GM21825 (cell line): ENCODE measurements around the gene RALGAPA1.
"Not testable (repeated sequence)": the region's sequence is repeated elsewhere in the genome, so short reads cannot be mapped to it uniquely, and the experiment has no call there.

ENCODE experiments used
- ATAC-seq: cut with Tn5 transposase; IDR thresholded peaks from one replicate; pipeline ENCODE4 v1.9.1; 2021; ENCODE audit warnings: mild to moderate bottlenecking, moderate library complexity; ENCODE audit not compliant: unreplicated experiment

The RALGAPA1 gene

GRCh38 chr14:35766036-35766699 is 42.9 kb downstream of the RALGAPA1 start:
- ATAC-seq: no peak

DNA sequence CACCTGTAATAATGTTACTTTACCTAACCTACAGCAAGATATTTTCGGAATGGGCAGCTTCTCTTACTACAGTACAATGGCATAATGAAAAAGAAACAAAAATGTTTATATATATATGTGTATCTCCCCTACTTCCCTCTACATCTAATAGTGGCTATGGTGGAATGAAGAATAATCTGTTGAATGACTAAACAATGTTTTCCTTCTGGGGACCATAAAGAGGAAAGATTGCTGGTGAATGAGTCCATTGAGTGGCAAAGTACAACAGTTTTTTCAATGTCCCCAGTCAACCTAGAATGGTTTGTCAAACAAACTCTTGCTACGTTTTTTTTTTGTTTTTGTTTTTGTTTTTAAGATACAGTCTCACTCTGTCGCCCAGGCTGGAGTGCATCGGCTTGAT is 47.2 kb downstream of the RALGAPA1 start:
- no peak for ATAC-seq

- ATAC-seq: no peak
These were observed 49.0 kb downstream of the RALGAPA1 start for GRCh38 chr14:35760143-35760542.

- ATAC-seq: no peak
These were observed 50.5 kb downstream of the RALGAPA1 start for GRCh38 chr14:35758523-35759129.

DNA sequence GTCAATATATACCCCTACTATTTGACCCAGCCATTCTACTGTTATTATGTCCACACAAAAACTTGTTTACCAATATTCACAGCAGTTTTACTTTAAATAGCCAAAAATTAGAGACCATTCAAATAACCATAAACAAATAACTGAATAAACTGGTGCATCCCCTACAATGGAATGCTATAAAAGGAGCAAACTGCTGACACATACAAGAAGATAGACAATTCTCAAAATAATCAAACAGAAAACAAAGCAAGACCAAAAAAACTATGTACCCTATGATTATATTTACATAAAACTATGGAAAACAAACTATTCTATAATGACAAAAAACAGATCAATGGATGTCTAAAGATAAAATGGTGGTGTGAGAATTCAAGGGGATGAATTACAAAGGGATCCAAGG is 54.4 kb downstream of the RALGAPA1 start:
- ATAC-seq: no peak

- ATAC-seq: no peak
These were observed 56.7 kb downstream of the RALGAPA1 start for GRCh38 chr14:35752380-35752779.

GRCh38 chr14:35750202-35750904 is 58.7 kb downstream of the RALGAPA1 start:
- no peak for ATAC-seq

GRCh38 chr14:35747379-35747778 is 61.7 kb downstream of the RALGAPA1 start:
- no peak for ATAC-seq

DNA sequence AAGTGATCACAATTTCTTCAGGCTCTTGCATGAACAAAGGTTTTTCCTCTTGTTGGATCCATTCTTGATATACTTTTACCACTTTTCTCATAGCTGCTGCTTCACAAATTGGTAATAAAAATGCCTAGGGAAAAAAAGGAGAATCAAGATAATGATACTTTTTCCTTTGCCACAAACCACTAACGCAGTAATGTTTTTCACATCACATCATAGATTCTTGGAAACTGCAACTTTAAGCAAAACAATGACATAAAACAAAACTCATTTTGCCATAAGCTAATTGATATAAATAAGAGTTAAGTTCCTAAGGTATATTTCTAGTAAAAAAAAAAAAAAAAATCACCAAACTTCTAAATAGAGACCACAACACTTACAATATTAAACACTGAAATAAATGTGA is 66.7 kb downstream of the RALGAPA1 start:
- no peak for ATAC-seq

DNA sequence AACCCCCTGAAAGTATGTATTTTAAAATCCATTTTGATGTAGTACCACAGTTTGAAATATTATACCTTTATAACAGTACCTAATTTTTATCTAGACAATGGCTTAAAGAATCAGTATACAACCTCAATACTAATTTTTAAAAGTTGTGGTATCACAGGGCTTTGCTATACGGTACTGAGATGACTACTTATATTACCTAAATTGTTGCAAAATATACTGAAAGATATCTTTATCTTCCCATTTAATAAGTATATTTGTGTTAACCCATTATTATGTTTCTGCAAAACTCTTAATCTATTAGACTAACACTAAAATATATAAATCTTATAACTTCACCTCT is 67.1 kb downstream of the RALGAPA1 start:
- ATAC-seq: no peak

GRCh38 chr14:35741345-35742031 is 67.6 kb downstream of the RALGAPA1 start:
- ATAC-seq: no peak

DNA sequence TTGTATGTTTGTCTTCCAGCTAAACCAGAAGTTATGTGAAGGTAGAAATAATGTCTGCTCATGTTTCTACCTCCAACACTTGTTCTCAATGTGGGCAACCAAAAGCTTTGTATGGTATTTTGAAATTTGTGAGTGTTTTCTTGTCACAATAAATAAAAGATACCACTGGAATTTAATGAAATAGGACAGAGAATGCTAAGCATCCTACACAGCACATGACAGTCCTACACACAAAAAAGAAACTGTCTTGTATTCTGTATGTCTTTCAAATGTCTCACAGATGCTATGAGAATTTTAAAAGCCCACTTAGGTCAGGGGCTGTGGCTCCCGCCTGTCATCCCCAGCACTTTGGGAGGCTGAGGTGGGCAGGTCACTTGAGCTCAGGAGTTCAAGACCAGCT is 68.9 kb downstream of the RALGAPA1 start:
- ATAC-seq: no peak

- not testable (repeated sequence) for ATAC-seq
These were observed 73.9 kb downstream of the RALGAPA1 start for GRCh38 chr14:35735163-35735562.

DNA sequence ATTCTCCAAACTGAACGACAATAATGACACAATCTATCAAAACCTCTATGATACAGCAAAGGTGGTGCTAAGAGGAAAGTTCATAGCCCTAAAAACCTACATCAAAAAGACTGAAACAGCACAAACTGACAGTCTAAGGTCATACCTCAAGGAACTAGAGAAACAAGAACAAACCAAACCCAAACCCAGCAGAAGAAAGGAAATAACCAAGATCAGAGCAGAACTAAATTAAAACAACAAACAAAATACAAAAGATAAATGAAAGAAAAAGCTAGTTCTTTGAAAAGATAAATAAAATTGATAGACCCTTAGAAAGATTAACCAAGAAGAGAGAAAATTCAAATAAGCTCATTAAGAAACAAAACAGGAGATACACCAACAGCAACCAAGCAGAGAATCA is 75.6 kb downstream of the RALGAPA1 start:
- not testable (repeated sequence) for ATAC-seq

GRCh38 chr14:35730871-35731270 is 78.2 kb downstream of the RALGAPA1 start:
- ATAC-seq: no peak

DNA sequence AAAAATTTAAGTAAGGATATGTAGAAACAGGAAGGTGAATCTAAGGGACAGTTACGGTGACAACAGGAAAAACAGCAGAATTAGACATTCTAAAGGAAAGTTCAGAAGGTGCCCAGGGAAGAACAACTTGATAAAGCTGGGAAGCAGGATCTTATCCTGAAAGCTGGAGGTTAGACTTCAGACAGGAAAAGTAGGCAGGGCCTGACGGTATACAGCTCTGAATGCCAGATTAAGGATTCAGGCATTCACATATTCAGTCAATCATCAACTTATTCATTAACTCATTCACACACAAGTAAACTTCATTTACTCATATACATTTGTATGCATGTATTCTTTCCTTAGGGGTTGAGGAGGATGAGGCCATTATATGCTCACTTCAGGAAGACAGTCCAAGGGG is 81.3 kb downstream of the RALGAPA1 start:
- ATAC-seq: no peak

DNA sequence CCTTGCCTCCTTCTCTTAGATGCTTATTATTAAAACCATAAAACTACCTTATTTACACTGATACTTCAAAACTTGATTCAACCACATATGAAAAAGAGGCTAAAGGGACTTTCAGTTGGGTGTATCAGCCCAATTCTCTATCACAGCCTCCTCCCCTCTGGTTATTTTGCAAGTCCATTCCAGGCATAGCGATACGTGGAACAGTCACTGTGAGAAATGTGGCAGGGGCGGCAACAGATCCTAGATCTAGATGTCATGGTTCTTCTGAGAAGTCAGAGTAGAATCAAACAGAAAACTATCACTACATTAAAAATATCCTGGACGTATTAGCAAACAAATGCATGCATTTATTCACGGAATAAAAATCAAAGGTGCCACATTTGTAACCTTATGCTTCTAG is 83.2 kb downstream of the RALGAPA1 start:
- no peak for ATAC-seq

DNA sequence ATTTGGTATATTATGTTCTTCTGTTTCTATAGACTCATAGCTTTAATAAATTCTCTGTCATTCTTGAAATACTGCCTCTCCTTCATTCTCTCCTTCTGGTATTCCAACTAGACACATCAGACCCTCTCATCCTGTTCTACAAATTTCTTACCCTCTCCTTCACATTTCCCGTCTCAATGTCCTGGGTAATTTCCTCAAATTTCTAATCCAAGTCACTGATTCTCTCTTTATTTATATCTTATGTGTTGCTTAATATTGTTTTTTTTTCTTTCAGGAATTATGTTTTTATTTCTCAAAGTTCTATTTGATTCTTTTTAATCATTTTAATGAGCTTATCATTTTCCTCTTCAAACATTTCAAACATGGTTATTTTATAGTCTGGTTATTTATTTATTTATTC is 94.0 kb downstream of the RALGAPA1 start:
- no peak for ATAC-seq

GRCh38 chr14:35712466-35712865 is 96.6 kb downstream of the RALGAPA1 start:
- no peak for ATAC-seq

DNA sequence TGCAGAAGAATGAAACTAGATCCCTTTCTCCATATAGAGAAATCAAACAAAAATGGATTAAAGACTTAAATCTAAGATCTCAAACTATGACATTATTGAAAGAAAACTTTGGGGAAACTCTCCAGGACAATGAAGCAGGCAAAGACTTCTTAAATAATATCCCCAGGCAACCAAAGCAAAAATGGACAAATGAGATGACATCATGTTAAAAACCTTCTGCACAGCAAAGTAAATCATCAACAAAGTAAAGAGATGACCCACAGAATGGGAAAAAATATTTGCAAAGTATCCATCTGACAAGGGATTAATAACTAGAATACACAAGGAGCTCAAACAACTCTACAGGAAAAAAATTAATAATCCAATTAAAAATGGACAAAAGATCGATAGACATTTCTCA is 101.0 kb downstream of the RALGAPA1 start:
- ATAC-seq: no peak

DNA sequence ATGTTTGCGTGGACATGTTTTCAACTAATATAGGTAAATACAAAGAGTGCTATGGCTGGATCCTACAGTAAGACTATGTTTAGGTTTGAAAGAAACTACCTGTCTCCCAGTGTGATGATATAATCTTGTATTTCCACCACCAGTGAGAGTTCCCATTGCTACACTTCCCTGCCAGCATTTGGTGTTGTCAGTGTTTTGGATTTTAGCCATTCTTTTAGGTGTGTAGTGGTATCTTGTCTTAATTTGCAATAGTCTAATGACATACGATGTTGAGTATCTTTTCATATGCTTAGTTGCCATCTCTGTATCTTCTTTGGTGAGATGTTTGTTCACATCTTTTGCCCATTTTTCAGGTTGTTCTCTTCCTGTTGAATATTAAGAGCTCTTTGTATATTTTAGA is 103.5 kb downstream of the RALGAPA1 start:
- no peak for ATAC-seq
